ENCODE results near the gene SORCS1.

Gene SORCS1

DNA sequence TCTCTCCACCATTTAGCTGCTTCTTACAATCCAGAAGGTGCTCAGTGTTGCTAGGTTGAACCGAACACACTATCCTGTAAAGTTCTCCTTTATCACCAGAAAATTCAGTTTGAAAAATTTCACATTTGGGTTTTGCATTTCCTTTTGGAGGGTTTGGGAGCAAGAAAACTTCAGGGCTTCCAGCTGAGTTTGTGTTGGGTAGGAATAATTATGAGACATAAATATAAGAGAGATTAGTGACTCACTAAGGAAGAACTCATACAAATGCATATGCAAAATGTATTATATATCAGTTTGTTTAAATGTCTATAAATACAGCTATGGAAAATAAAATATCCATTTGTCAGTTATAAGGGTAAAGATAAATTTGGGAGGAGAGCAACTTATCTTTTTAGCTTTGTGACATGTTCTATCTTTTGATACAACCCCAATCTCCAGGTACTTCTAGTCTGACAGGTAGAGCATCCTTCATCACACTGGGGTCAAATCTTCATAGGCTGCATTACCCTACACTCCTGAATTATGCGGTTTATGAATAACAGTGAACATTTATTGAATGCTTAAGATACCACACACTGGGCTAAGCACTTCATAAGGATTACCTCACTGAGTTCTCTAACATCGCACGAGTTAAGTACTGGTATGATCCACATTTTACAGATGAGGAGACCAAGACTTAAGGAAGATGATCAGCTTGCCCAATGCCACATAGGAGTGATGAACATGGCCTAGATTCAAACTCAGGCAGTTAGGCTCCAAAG is 304.4 kb downstream of the SORCS1 start:
- H3K4me1 ChIP-seq (ENCODE audit: control insufficient read depth, insufficient read depth, low read length, poor library complexity, severe bottlenecking) = no peaks in the 10 kb centered on the region
- H3K9me3 ChIP-seq (ENCODE audit: control insufficient read depth, low read length) = no peaks in the 10 kb centered on the region
- WGBS, 2 experiments (ENCODE audit: insufficient coverage in 2 of 2) = 60 to 93% methylated on average over 1 to 2 of the region's 4 CpGs
- no peak overlapping the region for H3K27ac ChIP-seq (ENCODE audit: low read depth, low read length, severe bottlenecking)
- no peak overlapping the region for H3K4me3 ChIP-seq (ENCODE audit: extremely low read depth, insufficient read depth, low read length, poor library complexity, severe bottlenecking)
- H3K36me3 ChIP-seq (ENCODE audit: control insufficient read depth, insufficient read depth, low read length) = no peaks in the 10 kb centered on the region

DNA sequence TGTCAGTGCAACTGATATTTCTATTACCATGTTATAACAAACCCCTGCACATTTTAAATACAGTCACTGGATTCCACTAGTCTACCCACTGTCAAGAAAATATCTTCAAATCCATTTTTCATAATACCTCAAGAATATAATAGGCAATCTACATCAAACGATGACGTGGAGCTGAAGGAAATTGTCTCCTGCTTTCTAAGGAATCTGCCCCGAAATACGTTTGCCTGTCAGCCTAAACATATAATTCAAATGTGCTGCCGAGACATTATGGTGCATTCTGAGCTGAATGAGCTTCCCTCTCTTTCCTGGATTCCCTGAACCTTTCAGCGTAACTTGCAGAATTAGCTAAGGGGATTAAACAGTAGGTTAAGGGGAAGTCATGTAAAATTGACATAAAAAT is 306.8 kb downstream of the SORCS1 start:
- H3K4me3 ChIP-seq (ENCODE audit: extremely low read depth, insufficient read depth, low read length, poor library complexity, severe bottlenecking) = no peak overlapping the region
- H3K27ac ChIP-seq (ENCODE audit: low read depth, low read length, severe bottlenecking) = no peak overlapping the region
- 87% methylated on average over 2 to 5 of the region's 6 CpGs for WGBS, 2 experiments (ENCODE audit: insufficient coverage in 2 of 2)
- no peaks in the 10 kb centered on the region for H3K4me1 ChIP-seq (ENCODE audit: control insufficient read depth, insufficient read depth, low read length, poor library complexity, severe bottlenecking)
- H3K36me3 ChIP-seq (ENCODE audit: control insufficient read depth, insufficient read depth, low read length) = no peaks in the 10 kb centered on the region
- no peaks in the 10 kb centered on the region for H3K9me3 ChIP-seq (ENCODE audit: control insufficient read depth, low read length)

DNA sequence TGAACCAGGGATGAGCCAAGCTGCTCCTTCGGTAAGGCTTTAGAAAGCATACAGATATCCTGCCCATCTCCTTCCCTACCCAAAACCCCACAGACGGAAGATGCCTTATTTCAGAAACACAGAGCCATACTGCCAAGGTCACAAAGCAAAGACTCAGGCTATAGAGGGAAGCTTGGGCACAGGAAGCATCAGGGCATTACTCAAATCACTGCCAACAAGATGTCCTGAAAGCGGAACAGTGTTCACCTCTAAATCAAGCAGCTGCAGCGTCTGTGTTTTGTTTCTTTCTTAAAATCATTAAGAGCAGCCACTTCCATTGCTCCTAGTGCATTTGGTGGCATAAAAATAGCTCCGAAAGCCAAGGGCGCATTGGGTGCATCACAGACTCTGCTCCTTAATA is 307.3 kb downstream of the SORCS1 start:
- Histone ChIP-seq H3K27ac (ENCODE audit: low read depth, low read length, severe bottlenecking) (no peak overlapping the region), H3K9me3 (ENCODE audit: control insufficient read depth, low read length) (no peaks in the 10 kb centered on the region), H3K4me1 (ENCODE audit: control insufficient read depth, insufficient read depth, low read length, poor library complexity, severe bottlenecking) (no peaks in the 10 kb centered on the region), H3K36me3 (ENCODE audit: control insufficient read depth, insufficient read depth, low read length) (no peaks in the 10 kb centered on the region), H3K4me3 (ENCODE audit: extremely low read depth, insufficient read depth, low read length, poor library complexity, severe bottlenecking) (no peak overlapping the region)
- WGBS, 2 experiments (ENCODE audit: insufficient coverage in 2 of 2) = 94 to 100% methylated on average over 4 to 5 of the region's 6 CpGs

DNA sequence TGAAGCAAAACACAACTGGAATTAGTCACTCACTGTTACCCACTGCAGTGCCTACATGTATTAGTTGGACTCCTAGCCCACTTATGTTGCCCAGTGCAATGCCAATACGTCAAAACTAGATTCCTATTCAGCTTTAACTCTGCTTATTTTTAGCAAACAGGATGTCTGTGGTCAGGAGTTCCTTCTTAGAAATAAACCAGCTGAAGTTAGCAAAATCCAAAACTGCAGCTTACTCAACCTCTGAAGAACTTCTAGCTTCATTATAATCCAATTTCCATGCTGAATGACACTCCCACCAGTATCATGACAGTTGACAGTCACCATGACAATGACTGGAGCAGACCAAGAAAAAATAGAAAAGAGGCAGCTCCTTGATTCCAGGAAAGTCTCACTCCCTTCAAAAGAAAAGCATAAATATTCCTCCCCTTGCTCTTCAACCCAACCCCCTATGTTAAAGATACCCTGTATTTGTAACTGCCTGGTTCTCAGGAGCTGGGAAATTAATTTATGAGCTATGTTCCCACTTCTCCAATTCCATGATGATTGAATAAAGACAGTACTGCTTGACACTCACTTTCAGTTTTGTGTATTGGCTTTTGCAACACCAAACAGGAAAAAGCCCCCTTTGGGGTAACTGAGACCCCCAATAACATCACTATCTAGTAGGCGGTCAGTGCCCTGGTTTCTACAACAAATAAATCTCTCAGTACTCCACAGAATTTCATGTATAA is 327.4 kb downstream of the SORCS1 start:
- H3K4me3 ChIP-seq (ENCODE audit: extremely low read depth, insufficient read depth, low read length, poor library complexity, severe bottlenecking) = no peak overlapping the region
- peaks cover 6% of the 10 kb centered on the region for H3K4me1 ChIP-seq (ENCODE audit: control insufficient read depth, insufficient read depth, low read length, poor library complexity, severe bottlenecking)
- H3K27ac ChIP-seq (ENCODE audit: low read depth, low read length, severe bottlenecking) = no peak overlapping the region
- H3K9me3 ChIP-seq (ENCODE audit: control insufficient read depth, low read length) = no peaks in the 10 kb centered on the region
- 94% methylated on average over 2 of the region's 2 CpGs for WGBS, 2 experiments (ENCODE audit: insufficient coverage in 2 of 2)
- H3K36me3 ChIP-seq (ENCODE audit: control insufficient read depth, insufficient read depth, low read length) = no peaks in the 10 kb centered on the region

DNA sequence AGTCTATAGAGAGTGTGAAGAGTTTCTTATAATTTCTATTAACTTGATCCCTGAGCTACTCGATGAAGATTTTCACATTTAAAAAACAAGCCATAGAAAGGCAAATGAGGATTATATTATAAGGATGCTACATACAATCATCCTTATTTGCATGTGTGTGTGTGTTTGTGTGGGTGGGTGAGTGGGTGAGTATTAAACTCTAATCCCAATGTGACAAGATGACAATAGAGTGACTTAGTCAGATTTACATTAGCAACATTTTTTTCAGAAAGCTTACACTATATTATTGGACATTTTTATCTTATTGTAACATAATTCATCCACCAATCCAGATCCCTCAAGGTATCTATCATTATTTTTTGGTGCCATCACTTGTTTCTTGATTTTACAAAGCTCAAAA is 331.7 kb downstream of the SORCS1 start:
- no peaks in the 10 kb centered on the region for H3K9me3 ChIP-seq (ENCODE audit: control insufficient read depth, low read length)
- H3K4me1 ChIP-seq (ENCODE audit: control insufficient read depth, insufficient read depth, low read length, poor library complexity, severe bottlenecking) = peaks cover 6% of the 10 kb centered on the region
- no peaks in the 10 kb centered on the region for H3K36me3 ChIP-seq (ENCODE audit: control insufficient read depth, insufficient read depth, low read length)
- WGBS, 2 experiments (ENCODE audit: insufficient coverage in 2 of 2) = no CpG with 5 or more reads among the region's 1 CpG
- H3K4me3 ChIP-seq (ENCODE audit: extremely low read depth, insufficient read depth, low read length, poor library complexity, severe bottlenecking) = no peak overlapping the region
- H3K27ac ChIP-seq (ENCODE audit: low read depth, low read length, severe bottlenecking) = no peak overlapping the region

DNA sequence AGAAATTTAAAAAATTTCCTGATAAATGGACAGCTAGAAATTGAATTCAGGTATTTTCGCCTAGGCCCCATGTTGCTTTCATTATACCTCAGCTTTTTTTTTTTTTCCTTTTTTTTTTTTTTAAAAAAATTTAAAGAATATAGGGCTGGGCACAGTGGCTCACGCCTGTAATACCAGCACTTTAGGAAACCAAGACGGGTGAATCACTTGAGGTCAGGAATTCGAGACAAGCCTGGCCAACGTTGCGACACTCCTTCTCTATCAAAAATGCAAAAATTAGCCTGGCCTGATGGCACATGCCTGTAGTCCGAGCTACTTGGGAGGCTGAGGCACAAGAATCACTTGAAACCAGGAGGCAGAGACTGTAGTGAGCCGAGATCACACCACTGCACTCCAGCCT is 334.0 kb downstream of the SORCS1 start:
- Histone ChIP-seq H3K4me1 (ENCODE audit: control insufficient read depth, insufficient read depth, low read length, poor library complexity, severe bottlenecking) (no peaks in the 10 kb centered on the region), H3K36me3 (ENCODE audit: control insufficient read depth, insufficient read depth, low read length) (no peaks in the 10 kb centered on the region), H3K27ac (ENCODE audit: low read depth, low read length, severe bottlenecking) (no peak overlapping the region), H3K4me3 (ENCODE audit: extremely low read depth, insufficient read depth, low read length, poor library complexity, severe bottlenecking) (no peak overlapping the region), H3K9me3 (ENCODE audit: control insufficient read depth, low read length) (no peaks in the 10 kb centered on the region)
- 74 to 88% methylated on average over 7 of the region's 8 CpGs for WGBS, 2 experiments (ENCODE audit: insufficient coverage in 2 of 2)

DNA sequence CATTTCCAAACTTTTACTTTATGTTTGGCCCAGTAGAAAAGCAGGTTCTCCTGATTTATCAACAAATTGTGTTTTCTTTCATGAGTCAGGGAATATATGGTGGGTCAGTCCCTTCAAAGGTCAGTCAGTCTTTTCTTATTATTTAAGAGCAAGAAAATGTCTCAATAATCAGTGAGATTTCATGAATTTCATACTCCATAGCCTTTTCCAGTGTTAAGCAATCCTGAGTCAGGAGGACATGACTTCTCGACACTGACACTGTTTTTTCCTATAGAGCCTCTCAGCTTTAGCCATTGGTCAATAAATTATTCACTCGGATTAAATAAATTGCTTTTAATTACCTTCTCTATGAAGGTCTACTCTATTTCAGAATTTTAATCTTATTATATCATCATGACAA is 334.5 kb downstream of the SORCS1 start:
- no peaks in the 10 kb centered on the region for H3K36me3 ChIP-seq (ENCODE audit: control insufficient read depth, insufficient read depth, low read length)
- H3K4me3 ChIP-seq (ENCODE audit: extremely low read depth, insufficient read depth, low read length, poor library complexity, severe bottlenecking) = no peak overlapping the region
- WGBS, 2 experiments (ENCODE audit: insufficient coverage in 2 of 2) = 100% methylated on average over 1 of the region's 2 CpGs; no CpG with 5 or more reads in 1 of the 2 experiments
- H3K27ac ChIP-seq (ENCODE audit: low read depth, low read length, severe bottlenecking) = no peak overlapping the region
- H3K4me1 ChIP-seq (ENCODE audit: control insufficient read depth, insufficient read depth, low read length, poor library complexity, severe bottlenecking) = no peaks in the 10 kb centered on the region
- no peaks in the 10 kb centered on the region for H3K9me3 ChIP-seq (ENCODE audit: control insufficient read depth, low read length)

DNA sequence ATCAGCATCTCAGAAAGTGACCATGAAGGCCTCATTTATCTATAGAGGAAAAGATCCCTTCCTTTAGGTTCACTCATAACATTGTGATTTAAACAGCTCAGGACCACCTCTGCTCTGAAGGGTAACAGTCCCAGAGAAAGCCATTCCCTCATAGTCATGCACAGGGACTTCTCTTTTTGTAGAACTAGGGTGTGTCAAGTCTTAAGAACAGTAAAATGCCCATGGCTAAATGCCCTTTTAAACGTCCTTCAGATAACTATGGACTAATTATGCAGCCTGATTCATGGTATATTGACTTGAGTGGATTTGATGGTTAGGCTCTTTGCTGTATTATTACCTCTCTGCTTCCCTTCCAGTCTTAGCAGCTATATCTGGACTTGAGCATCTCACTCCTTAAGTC is 337.8 kb downstream of the SORCS1 start:
- Histone ChIP-seq H3K4me1 (ENCODE audit: control insufficient read depth, insufficient read depth, low read length, poor library complexity, severe bottlenecking) (no peaks in the 10 kb centered on the region), H3K36me3 (ENCODE audit: control insufficient read depth, insufficient read depth, low read length) (no peaks in the 10 kb centered on the region), H3K27ac (ENCODE audit: low read depth, low read length, severe bottlenecking) (no peak overlapping the region), H3K4me3 (ENCODE audit: extremely low read depth, insufficient read depth, low read length, poor library complexity, severe bottlenecking) (no peak overlapping the region), H3K9me3 (ENCODE audit: control insufficient read depth, low read length) (no peaks in the 10 kb centered on the region)
- no CpG with 5 or more reads among the region's 1 CpG for WGBS, 2 experiments (ENCODE audit: insufficient coverage in 2 of 2)

DNA sequence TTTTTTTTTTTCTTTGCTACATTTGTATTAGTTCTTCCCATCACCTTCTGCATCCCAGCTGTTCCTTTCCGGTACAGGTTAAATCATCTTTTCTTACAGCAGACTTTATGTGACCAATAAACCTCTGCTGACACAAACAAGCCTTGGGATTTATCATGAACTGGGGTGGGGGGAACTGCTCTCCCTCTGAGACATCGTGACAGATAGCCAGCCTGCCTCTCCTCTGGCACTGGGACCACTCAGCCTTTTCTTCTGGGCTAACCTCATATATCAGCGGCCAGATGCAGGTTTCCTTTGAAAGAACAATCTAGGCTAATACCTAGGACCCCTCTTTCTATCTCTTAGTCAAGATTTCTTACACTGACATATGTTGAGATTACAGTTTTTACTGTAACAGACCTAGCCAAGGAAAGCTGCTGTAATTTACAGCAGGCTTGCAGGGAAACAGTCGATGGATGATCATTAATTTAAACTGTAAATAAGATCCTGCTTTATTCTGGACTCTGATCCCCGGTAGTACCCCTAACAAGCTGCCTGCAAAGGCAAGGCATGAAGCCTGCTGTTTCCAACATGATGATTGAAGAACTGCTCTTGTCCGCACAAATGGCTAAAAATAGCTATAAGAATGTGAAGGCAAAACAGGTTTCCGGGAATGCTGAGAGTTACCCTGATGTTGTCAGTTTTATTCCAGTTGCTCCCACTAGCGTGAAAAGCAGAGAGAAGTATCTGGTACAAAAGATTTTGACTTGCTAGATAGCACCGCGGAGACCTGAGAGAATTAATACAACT is 338.7 kb downstream of the SORCS1 start:
- H3K36me3 ChIP-seq (ENCODE audit: control insufficient read depth, insufficient read depth, low read length) = no peaks in the 10 kb centered on the region
- H3K9me3 ChIP-seq (ENCODE audit: control insufficient read depth, low read length) = no peaks in the 10 kb centered on the region
- H3K4me1 ChIP-seq (ENCODE audit: control insufficient read depth, insufficient read depth, low read length, poor library complexity, severe bottlenecking) = no peaks in the 10 kb centered on the region
- H3K27ac ChIP-seq (ENCODE audit: low read depth, low read length, severe bottlenecking) = no peak overlapping the region
- H3K4me3 ChIP-seq (ENCODE audit: extremely low read depth, insufficient read depth, low read length, poor library complexity, severe bottlenecking) = no peak overlapping the region
- 92% methylated on average over 8 of the region's 10 CpGs for WGBS, 2 experiments (ENCODE audit: insufficient coverage in 2 of 2)

DNA sequence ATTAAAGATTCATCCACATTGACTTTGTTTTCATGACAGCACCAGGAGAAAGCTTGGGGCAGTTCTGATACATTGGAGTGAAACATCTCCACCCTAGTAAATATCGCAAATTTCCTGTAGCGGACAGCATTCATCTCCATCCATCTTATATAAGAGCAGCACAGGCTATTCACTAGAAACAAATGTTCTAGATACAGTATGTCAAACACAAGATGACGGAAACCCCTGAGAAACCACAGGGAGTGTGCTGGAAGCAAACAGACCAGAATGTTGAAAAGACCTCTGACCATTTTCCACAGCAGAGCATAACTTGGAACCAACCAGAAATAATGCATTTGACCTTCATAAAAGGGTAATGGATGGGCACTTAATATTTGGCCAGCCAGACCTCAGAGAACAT is 343.9 kb downstream of the SORCS1 start:
- Histone ChIP-seq H3K27ac (ENCODE audit: low read depth, low read length, severe bottlenecking) (no peak overlapping the region), H3K9me3 (ENCODE audit: control insufficient read depth, low read length) (no peaks in the 10 kb centered on the region), H3K4me1 (ENCODE audit: control insufficient read depth, insufficient read depth, low read length, poor library complexity, severe bottlenecking) (no peaks in the 10 kb centered on the region), H3K4me3 (ENCODE audit: extremely low read depth, insufficient read depth, low read length, poor library complexity, severe bottlenecking) (no peak overlapping the region), H3K36me3 (ENCODE audit: control insufficient read depth, insufficient read depth, low read length) (no peaks in the 10 kb centered on the region)
- 93 to 94% methylated on average over 3 of the region's 3 CpGs for WGBS, 2 experiments (ENCODE audit: insufficient coverage in 2 of 2)

Measured in mesodermal cell (in vitro differentiated cells).